GM19328 (cell line): ENCODE results near the gene ARL5B.

Experiments
- ATAC-seq: cut with Tn5 transposase; IDR thresholded peaks from one replicate; pipeline ENCODE4 v1.9.1; 2021; ENCODE audit warnings: mild to moderate bottlenecking, moderate library complexity; ENCODE audit not compliant: unreplicated experiment

Gene ARL5B

DNA sequence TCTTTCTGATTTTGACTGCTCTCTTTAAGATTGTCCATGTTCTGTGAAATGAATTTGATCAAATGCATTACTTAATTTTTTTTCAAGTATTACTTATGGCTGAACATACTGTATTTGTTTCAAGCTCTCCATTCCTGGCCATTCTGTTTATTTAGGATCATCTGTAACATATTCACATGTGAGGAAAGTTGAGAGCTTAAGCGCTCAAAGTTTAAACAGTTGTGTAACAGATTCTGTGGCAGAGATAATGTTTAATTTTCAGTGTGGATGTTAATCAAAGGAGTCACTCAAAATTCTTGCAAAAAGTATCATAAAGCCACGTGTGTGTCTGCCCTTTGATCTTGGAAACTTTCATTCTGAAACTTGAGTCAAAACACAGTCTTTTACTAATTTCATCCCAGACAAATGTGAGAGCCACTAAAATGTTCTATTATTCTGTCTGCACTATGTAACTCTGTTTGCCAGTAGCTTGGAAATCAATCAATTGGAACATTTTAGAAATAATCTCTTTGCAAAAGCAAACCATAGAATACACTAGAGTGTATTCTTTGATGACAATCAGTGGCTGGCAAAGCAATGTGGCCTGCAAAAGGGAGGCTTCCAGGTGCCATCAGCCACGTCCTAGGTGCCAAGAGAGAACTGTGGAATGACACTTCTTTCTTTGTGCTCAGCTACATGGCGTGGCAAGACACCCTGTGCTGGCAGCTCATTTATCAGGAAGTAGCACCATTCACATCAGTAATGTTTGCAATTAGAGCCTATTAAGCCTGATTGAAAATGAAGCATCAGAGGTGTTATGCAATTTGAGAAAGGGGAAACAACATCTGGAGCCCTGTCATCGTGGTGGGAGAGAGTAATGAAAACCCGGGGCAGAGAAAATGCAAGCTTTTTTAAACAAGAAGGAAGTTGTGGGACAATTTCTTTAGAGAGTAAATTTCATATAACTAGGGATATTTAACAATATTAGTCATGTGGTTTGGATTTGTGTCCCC is 40.9 kb downstream of the ARL5B start:
- no peak for ATAC-seq

DNA sequence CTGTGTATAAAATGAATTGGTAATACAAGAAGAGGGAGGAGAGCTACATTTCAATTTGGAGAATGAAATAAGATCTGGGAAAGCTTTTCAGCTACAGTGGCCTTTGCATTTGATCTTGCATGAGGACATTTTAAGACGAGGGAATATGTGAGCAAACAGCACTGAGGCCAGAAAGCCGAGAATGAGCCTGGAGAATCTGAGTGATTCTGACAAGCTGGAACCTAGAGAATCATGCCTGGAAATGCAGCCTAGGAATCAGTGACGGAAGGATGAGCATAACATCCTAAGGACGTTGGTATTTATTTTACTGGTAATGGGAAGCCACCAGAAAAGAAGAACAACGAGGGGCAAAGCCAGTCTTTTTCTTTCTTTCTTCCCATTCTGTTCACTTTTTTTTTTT is 44.3 kb downstream of the ARL5B start:
- ATAC-seq, result no peak

DNA sequence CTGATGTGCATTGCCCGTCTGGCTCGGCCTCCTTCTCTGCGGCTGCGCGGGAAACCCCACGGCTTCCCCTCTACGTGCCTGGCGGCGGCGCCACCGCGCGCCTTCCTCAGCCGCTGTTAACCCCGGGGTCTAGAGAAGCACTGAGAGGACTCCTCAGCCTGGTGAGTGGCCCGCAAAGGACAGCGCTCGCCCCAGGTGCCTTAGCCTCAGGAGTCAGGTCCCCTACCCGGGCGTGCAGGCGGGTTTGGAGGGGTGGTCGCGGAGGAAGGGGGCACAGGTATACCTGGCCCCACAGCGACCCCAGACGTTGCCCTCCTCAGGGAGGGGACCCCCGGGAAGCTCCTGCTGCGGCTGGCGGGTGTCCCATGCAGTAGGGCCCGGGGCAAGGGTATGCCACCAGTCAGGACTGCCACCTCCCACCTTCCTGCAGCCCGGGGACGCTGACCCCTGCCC is 51.0 kb downstream of the ARL5B start:
- ATAC-seq, result no peak

DNA sequence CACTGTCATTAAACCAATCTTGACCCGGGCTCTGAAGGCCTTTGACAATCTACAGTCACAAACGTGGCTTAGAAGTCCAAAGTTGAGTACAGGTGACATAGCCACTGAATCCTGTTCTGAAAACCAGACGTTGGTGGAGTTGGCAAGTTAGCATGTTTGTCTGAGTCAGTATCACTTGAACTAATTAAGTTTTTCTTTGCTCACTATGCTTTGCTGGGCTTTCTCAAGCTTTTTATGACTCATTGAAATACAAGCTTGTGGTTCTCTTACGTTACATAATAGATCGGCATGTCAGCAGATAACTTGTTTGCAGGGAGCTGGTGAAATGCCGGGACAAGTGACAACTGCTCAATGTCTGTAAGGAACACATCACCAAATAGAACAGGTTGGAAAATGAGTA is 53.8 kb downstream of the ARL5B start:
- ATAC-seq, result no peak

DNA sequence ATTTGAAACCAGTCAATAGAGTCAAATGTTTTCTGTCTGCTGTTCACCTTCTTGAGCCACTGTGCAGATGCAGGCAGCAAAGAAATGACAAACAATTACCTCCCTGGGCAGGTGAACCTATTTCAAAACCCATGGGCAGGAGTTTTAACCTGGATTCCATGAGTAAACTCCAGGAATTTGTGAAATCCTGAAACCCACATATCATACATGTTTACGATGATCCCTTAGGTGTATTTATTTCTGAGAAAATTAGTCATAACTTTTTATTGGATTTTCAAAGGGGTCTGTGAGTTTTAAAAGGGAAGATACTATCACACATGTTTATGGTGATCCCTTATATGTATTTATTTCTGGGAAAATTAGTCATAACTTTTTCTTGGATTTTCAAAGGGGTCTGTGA is 59.8 kb downstream of the ARL5B start:
- ATAC-seq, result no peak

DNA sequence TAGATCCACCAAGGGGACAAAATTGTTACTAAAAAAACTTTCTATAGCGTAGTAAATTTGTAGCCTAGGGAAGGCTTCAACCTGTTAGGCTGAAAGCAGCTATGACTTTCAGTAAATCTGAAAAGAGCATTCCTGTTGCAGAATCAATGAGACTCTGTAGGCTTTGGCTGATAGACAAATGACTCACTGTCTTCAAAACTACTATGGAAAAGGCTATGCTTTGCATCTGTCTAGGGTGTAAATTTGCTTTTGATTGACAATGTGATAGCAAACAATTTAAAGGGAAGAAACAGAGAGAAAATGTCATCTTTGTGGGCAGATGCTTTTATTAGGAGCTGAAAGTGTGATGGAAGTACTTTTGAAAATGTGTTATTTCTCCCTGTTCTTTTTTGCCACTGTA is 60.6 kb downstream of the ARL5B start:
- no peak for ATAC-seq

DNA sequence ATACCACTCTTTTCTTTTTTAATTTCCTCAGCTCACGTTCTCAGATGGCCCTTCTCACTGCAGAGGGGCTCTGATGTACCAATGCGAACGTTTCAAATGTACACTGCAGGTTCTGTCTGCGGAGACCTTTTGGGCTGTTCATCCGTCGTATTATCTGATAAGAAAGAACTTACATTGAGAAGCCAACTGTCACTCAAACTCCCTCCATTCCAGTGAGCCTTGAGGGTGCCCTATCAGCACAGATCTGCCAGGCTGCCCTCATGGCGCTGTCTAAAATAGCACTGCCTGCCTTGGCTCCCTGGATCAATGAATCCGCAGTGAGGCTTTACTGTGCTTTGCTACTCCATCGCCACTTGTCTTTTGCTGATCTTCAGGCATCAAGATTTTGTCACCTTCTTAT is 61.8 kb downstream of the ARL5B start:
- ATAC-seq, result no peak

DNA sequence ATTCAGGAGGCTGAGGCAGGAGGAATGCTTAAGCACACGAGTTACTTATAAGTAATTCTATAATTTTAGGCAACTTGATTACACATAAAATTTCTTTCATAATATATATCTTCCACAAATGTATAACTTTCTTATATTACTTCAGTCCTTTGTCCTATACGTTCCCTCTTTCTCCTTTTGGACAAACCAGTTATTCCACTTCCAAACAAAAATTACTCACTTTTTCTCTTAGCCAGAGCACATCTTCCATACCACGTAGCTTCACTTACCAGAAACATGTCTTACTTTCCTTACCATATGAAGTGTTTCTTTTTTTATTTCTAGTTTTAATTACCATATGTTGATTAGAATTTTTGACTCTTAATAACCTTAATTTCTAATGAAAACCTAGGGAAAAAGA is 64.6 kb downstream of the ARL5B start:
- ATAC-seq, result no peak
